Peyer's patch (tissue), 4 donors: Measurements from ENCODE around the gene KDM4C. TPM values are rescaled to one million over a fixed set of nuclear protein-coding genes. Genes with fewer than 3 reads are reported as not detected.

Experiments
- DNase-seq, 3 donors: peaks; one replicate each; pipeline ENCODE4 v3.0.0-alpha.2; 2017 to 2019
- H3K27ac ChIP-seq, 4 donors: fragments of 200-600 bp; sonication (generic); one replicate each; pipeline ENCODE4 v1.5.1; 2016 to 2019
- H3K27me3 ChIP-seq, 2 donors: fragments of 200-600 bp; sonication (generic); one replicate each; pipeline ENCODE4 v1.5.1; 2019
- H3K36me3 ChIP-seq, 3 donors: fragments of 200-600 bp; sonication (generic); one replicate each; pipeline ENCODE4 v1.5.1; 2016 to 2019
- H3K4me1 ChIP-seq, 4 donors: fragments of 200-600 bp; sonication (generic); one replicate each; pipeline ENCODE4 v1.5.1; 2016 to 2019
- H3K4me3 ChIP-seq, 4 donors: fragments of 200-600 bp; sonication (generic); 1 replicate in 3 of 4; 2 replicates in 1 of 4; pipeline ENCODE4 v1.5.1; 2016 to 2019; ENCODE audit warnings: mild to moderate bottlenecking in 1 of 4
- H3K9me3 ChIP-seq, 4 donors: fragments of 200-600 bp; sonication (generic); one replicate each; pipeline ENCODE4 v1.5.1; 2016 to 2019; ENCODE audit warnings: mild to moderate bottlenecking in 1 of 4
- POLR2A ChIP-seq, 2 donors: fragments of 450-650 bp; IDR thresholded peaks; one replicate each; pipeline ENCODE4 v1.5.1; 2017; ENCODE audit warnings: antibody characterized with exemption in 2 of 2, mild to moderate bottlenecking in 2 of 2, moderate library complexity in 2 of 2
- total RNA-seq, 4 donors: library from RNA; depleted of rRNA; stranded (reverse); fragments of >200 nt; gene quantifications; one replicate each; pipeline ENCODE4 v1.1.0, GENCODE V29; 2016
- TF ChIP-seq, protein P1 (sequence below), 6 experiments: fragments of 450-650 bp in 4 of 6; fragments of 200-600 bp in 2 of 6; sonication (generic) in 1 of 6; IDR thresholded peaks; one replicate each; pipeline ENCODE4 v1.5.1; 2017 to 2019; ENCODE audit warnings: antibody characterized with exemption in 6 of 6, mild to moderate bottlenecking in 3 of 6, moderate library complexity in 1 of 6

Gene KDM4C
- total RNA-seq, 4 donors from 2014 or later = 90.7 to 125 (median 107) TPM

DNA sequence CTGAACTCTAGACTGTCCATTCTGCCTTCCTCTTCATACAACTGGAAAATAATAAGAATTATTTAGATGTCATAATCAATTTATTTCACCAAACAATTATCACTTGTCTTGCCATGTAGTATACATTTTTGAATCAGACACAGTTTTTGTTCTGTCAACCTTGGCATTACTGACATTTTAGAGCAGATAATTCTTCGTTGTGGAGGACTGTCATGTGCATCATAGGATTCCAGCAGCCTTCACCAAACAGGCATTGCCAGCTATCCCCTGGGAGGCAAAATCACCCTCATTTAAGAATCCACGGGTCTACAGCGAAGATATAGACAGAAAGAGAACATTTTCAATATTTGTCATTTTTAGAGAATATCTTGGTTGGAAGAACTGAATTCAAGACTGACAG is 293.9 kb downstream of the KDM4C start:
- no peaks in the 10 kb centered on the region for H3K4me1 ChIP-seq
- no peaks in the 10 kb centered on the region for H3K27me3 ChIP-seq
- no peak for DNase-seq
- peaks cover 0 to 15% (median 0%) of the 10 kb centered on the region in 3 donors for H3K36me3 ChIP-seq
- TF ChIP-seq POLR2A (IDR thresholded peaks at IDR 0.05) = no peak
- TF ChIP-seq, protein P1, sequence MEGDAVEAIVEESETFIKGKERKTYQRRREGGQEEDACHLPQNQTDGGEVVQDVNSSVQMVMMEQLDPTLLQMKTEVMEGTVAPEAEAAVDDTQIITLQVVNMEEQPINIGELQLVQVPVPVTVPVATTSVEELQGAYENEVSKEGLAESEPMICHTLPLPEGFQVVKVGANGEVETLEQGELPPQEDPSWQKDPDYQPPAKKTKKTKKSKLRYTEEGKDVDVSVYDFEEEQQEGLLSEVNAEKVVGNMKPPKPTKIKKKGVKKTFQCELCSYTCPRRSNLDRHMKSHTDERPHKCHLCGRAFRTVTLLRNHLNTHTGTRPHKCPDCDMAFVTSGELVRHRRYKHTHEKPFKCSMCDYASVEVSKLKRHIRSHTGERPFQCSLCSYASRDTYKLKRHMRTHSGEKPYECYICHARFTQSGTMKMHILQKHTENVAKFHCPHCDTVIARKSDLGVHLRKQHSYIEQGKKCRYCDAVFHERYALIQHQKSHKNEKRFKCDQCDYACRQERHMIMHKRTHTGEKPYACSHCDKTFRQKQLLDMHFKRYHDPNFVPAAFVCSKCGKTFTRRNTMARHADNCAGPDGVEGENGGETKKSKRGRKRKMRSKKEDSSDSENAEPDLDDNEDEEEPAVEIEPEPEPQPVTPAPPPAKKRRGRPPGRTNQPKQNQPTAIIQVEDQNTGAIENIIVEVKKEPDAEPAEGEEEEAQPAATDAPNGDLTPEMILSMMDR (IDR thresholded peaks at IDR 0.05) = no peak
- no peaks in the 10 kb centered on the region for H3K9me3 ChIP-seq
- no peak overlapping the region for H3K27ac ChIP-seq
- no peak overlapping the region for H3K4me3 ChIP-seq

DNA sequence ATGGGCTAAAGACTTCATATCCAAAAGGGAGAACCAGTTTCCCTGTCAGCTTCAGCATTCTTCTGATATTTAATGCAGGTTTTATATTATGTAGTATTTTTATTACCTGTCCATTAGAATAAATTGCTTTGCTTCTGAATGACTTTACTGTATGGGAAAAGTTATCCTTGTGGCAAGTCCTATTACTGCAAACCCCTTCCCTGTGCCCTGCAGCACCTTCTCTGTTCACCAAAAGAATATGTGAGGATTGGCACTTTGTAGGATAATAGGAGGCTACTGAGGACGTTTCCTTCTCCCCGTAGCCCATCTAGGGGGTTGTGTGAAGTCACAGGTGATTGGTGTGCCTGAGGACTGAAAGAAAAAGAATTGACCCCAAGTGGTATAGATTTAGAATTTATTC is 296.1 kb downstream of the KDM4C start:
- no peak overlapping the region for H3K27ac ChIP-seq
- H3K4me3 ChIP-seq = no peak overlapping the region
- H3K27me3 ChIP-seq = no peaks in the 10 kb centered on the region
- no peak for DNase-seq
- TF ChIP-seq POLR2A (IDR thresholded peaks at IDR 0.05) = no peak
- TF ChIP-seq, protein P1 (IDR thresholded peaks at IDR 0.05) = no peak
- peaks cover 0 to 12% (median 0%) of the 10 kb centered on the region in 3 donors for H3K36me3 ChIP-seq
- H3K9me3 ChIP-seq = no peaks in the 10 kb centered on the region
- no peaks in the 10 kb centered on the region for H3K4me1 ChIP-seq

DNA sequence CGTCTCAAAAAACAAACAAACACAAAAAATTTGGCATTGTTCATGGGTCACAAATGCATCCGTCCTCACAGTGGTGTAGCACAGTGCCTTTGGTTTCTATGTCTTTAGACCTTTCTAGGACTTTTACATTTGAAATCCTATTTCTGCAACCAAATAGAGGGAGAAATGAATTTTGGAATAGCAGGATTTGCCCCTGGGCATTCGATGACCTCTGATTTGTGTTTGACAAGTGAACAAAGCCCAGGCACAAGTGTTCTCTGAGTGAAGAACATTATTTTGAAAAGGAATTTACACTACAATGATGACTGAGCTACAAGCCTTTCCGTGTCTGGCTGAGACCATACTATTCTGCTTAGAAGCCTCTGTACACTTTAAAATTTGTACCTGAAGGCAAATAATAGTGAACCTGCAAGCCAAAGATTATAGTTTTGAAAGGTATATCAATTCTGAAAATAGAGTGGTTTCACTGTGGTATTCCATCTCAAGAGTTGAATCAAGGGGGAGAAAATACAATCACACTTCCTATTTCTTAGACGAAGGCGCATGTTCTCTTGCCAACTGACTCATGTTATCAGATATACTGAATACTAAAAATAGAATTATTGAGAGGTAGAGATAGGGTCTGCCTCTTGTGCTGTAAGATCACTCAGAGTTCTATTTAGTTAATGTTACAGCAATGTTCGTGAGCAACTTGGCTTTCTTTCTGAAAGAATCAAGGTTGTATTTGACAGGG is 297.6 kb downstream of the KDM4C start:
- H3K4me1 ChIP-seq = no peaks in the 10 kb centered on the region
- DNase-seq = no peak
- H3K27ac ChIP-seq = no peak overlapping the region
- H3K4me3 ChIP-seq = no peak overlapping the region
- peaks cover 0 to 8% (median 0%) of the 10 kb centered on the region in 3 donors for H3K36me3 ChIP-seq
- H3K9me3 ChIP-seq = no peaks in the 10 kb centered on the region
- no peak for TF ChIP-seq POLR2A (IDR thresholded peaks at IDR 0.05)
- H3K27me3 ChIP-seq = no peaks in the 10 kb centered on the region

DNA sequence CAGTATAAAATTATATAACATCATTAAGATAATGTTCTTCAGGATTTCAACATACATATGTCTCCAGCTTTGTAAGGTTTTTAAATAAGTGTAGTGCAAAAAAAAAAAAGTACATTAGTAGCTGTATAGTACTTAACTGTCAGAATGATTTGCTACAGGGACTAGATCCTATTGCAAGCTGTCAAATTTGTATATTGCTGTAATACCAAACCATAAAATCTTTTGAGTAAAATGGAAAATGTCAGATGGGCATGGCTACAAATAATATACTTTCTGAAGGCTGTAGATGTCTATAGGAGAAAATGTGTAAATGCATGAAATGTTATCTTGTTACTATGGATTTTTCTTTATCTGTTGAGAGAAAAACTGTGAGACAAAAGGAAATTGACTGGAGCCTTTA is 298.5 kb downstream of the KDM4C start:
- no peaks in the 10 kb centered on the region for H3K4me1 ChIP-seq
- no peaks in the 10 kb centered on the region for H3K9me3 ChIP-seq
- H3K36me3 ChIP-seq = peaks cover 0 to 8% (median 0%) of the 10 kb centered on the region in 3 donors
- no peak for TF ChIP-seq POLR2A (IDR thresholded peaks at IDR 0.05)
- TF ChIP-seq, protein P1 (IDR thresholded peaks at IDR 0.05) = no peak
- no peaks in the 10 kb centered on the region for H3K27me3 ChIP-seq
- no peak overlapping the region for H3K27ac ChIP-seq
- DNase-seq = no peak
- H3K4me3 ChIP-seq = no peak overlapping the region

DNA sequence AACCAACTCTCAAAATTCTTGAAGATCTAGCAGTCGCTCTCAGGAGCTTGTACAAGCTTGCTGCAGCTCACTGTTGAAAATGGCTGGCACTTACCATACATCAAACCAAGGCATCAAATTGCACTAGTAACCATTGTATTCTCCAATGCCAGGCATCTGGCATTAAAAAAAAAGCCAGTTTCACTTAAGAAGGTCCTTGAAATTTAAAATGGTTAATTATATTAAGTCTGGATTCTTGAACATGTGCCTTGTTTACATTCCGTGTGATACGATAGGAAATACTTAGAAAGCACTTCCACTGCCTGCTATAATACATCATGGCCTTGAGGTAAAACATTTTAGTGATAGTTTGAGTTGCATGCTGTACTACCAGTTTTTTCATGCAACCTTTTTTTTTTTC is 300.7 kb downstream of the KDM4C start:
- no peak overlapping the region for H3K27ac ChIP-seq
- H3K4me1 ChIP-seq = no peaks in the 10 kb centered on the region
- peaks cover 0 to 8% (median 0%) of the 10 kb centered on the region in 3 donors for H3K36me3 ChIP-seq
- TF ChIP-seq, protein P1 (IDR thresholded peaks at IDR 0.05) = no peak
- TF ChIP-seq POLR2A (IDR thresholded peaks at IDR 0.05) = no peak
- no peak overlapping the region for H3K4me3 ChIP-seq
- H3K27me3 ChIP-seq = no peaks in the 10 kb centered on the region
- H3K9me3 ChIP-seq = no peaks in the 10 kb centered on the region
- no peak for DNase-seq

DNA sequence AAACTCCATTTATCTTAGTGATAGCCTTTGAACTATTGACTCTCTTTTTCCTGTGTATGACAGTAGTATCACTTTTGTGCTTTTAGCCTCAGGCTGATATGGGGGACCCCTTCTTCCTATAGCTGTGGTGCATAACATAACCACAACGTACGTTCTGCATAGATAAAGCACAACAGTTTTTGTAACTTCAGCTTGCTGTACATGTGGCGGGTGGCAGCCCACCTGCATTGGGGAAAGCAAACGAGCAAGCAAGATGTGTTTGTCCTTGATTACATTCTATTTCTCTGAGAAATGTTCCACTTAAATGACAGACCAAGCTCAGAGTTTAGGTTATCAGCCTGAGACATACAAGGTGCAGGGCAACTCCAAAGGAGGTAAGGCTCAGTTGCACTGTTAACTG is 309.4 kb downstream of the KDM4C start:
- Histone ChIP-seq H3K4me1 (no peaks in the 10 kb centered on the region), H3K27ac (no peak overlapping the region), H3K9me3 (no peaks in the 10 kb centered on the region), H3K27me3 (no peaks in the 10 kb centered on the region), H3K4me3 (no peak overlapping the region), H3K36me3 (no peaks in the 10 kb centered on the region)
- no peak for TF ChIP-seq POLR2A (IDR thresholded peaks at IDR 0.05)
- TF ChIP-seq, protein P1 (IDR thresholded peaks at IDR 0.05) = no peak
- no peak for DNase-seq
